Retinal pigment epithelial cell (primary cell): ENCODE measurements around the gene SBSN.

ENCODE experiments used
- DNase-seq: peaks from one replicate; pipeline ENCODE4 v3.0.0-alpha.2; 2010; ENCODE audit warnings: low read depth
- H3K4me3 ChIP-seq: 2 replicates; pipeline ENCODE4 v1.5.1; 2011; ENCODE audit warnings: mild to moderate bottlenecking, low read length, control low read depth, moderate library complexity
- CTCF ChIP-seq: conservative IDR thresholded peaks from 2 replicates; pipeline ENCODE4 v1.5.1; 2011; ENCODE audit warnings: low read depth, low read length, control low read depth, inconsistent platforms

Gene SBSN

GRCh38 chr19:35539850-35540249 lies 11.7 kb upstream of the SBSN start:
- TF ChIP-seq CTCF = no peak
- no peak for DNase-seq
- no peak overlapping the region for H3K4me3 ChIP-seq

GRCh38 chr19:35539314-35539713 lies 11.2 kb upstream of the SBSN start:
- H3K4me3 ChIP-seq = no peak overlapping the region

GRCh38 chr19:35534803-35535480 lies 6.8 kb upstream of the SBSN start:
- H3K4me3 ChIP-seq = no peak overlapping the region
- no peak for DNase-seq
- TF ChIP-seq CTCF = no peak

More at GRCh38 chr19:35539314-35539713, 11.2 kb upstream of the SBSN start:
- TF ChIP-seq CTCF = no peak
- no peak for DNase-seq

- DNase-seq = no peak
- peak overlapping the region; percentile 8 for H3K4me3 ChIP-seq
- TF ChIP-seq CTCF = no peak
Measured at GRCh38 chr19:35533822-35534392, 5.8 kb upstream of the SBSN start.

- TF ChIP-seq CTCF = no peak
- H3K4me3 ChIP-seq = peak within 1 kb of the TSS; percentile 8
- DNase-seq = no peak
Measured at GRCh38 chr19:35533201-35533821, 5.2 kb upstream of the SBSN start, which contains the start of gene GAPDHS. Gene GAPDHS, plus strand, starts transcription at chr19:35533456. Its CDS starts 72 bp downstream, at chr19:35533528.

GRCh38 chr19:35531291-35531690 lies 3.2 kb upstream of the SBSN start:
- H3K4me3 ChIP-seq = no peak overlapping the region
- DNase-seq = no peak
- no peak for TF ChIP-seq CTCF
